Neural cell (in vitro differentiated cells): ENCODE data around the gene LCAT. TPM values are rescaled to one million over a fixed set of nuclear protein-coding genes. Genes with fewer than 3 reads are reported as not detected.

Experiments
- H2AFZ ChIP-seq: fragments of 200-600, 300-800 bp; sonication (generic), shearing (Covaris generic); 2 replicates; pipeline ENCODE4 v1.6.0; 2014; ENCODE audit warnings: low read depth, mild to moderate bottlenecking, antibody characterized with exemption, low read length, moderate library complexity
- H3F3A ChIP-seq: fragments of 200-600 bp; shearing (Covaris generic); 2 replicates; pipeline ENCODE4 v1.6.1; 2016; ENCODE audit warnings: mild to moderate bottlenecking, moderate library complexity, mixed read lengths, antibody characterized with exemption, low read length; ENCODE audit not compliant: insufficient read depth, poor library complexity, severe bottlenecking
- H3K27ac ChIP-seq: fragments of 200-600, 300-800 bp; sonication (generic), shearing (Covaris generic); 2 replicates; pipeline ENCODE4 v1.5.1; 2014; ENCODE audit warnings: mild to moderate bottlenecking, low read length, moderate library complexity
- H3K27me3 ChIP-seq: fragments of 300-800, 200-600 bp; sonication (generic), shearing (Covaris generic); 2 replicates; pipeline ENCODE4 v1.6.0; 2014; ENCODE audit warnings: mild to moderate bottlenecking, low read depth, low read length, moderate library complexity; ENCODE audit not compliant: insufficient read depth
- H3K36me3 ChIP-seq: fragments of 300-800, 200-600 bp; sonication (generic), shearing (Covaris generic); 2 replicates; pipeline ENCODE4 v1.5.1; 2014; ENCODE audit warnings: mild to moderate bottlenecking, antibody characterized with exemption, low read length, moderate library complexity; ENCODE audit not compliant: insufficient read depth
- H3K4me2 ChIP-seq: fragments of 300-800, 200-600 bp; sonication (generic), shearing (Covaris generic); 2 replicates; pipeline ENCODE4 v1.6.0; 2014; ENCODE audit warnings: mild to moderate bottlenecking, low read length
- H3K4me3 ChIP-seq: fragments of 300-800, 200-600 bp; sonication (generic), shearing (Covaris generic); 2 replicates; pipeline ENCODE4 v1.5.1; 2014; ENCODE audit warnings: mild to moderate bottlenecking, low read length, moderate library complexity
- H3K79me2 ChIP-seq: fragments of 200-600 bp; shearing (Covaris generic); replicated peaks from 2 replicates; pipeline ENCODE4 v1.6.0; 2014; ENCODE audit warnings: mild to moderate bottlenecking, low read length, moderate library complexity; ENCODE audit not compliant: insufficient read depth
- H3K9ac ChIP-seq: fragments of 300-800, 200-600 bp; sonication (generic), shearing (Covaris generic); 2 replicates; pipeline ENCODE4 v1.6.1; 2016; ENCODE audit warnings: mild to moderate bottlenecking, low read length, mixed read lengths
- H3K9me2 ChIP-seq: fragments of 200-600 bp; shearing (Covaris generic); 2 replicates; pipeline ENCODE4 v1.6.1; 2016; ENCODE audit warnings: mild to moderate bottlenecking, low read length, mixed read lengths; ENCODE audit not compliant: insufficient read depth
- H3K9me3 ChIP-seq: fragments of 200-600, 300-800 bp; sonication (generic), shearing (Covaris generic); 2 replicates; pipeline ENCODE4 v1.6.1; 2016; ENCODE audit warnings: mild to moderate bottlenecking, mixed run types, low read length, moderate library complexity, mixed read lengths
- H4K20me1 ChIP-seq: fragments of 200-600 bp; shearing (Covaris generic); 2 replicates; pipeline ENCODE4 v1.6.1; 2016; ENCODE audit warnings: mild to moderate bottlenecking, mixed run types; ENCODE audit not compliant: insufficient read depth
- CTCF ChIP-seq: fragments of 450-650 bp; IDR thresholded peaks from 2 replicates; pipeline ENCODE4 v1.5.1; 2014; ENCODE audit warnings: antibody characterized with exemption, mild to moderate bottlenecking, moderate library complexity; ENCODE audit not compliant: poor library complexity, severe bottlenecking
- EP300 ChIP-seq: fragments of 450-650 bp; conservative IDR thresholded peaks from 2 replicates; pipeline ENCODE4 v1.6.1; 2014; ENCODE audit warnings: antibody characterized with exemption, mild to moderate bottlenecking, moderate library complexity; ENCODE audit not compliant: poor library complexity, severe bottlenecking
- EZH2 ChIP-seq: fragments of 200-600, 300-800 bp; shearing (Covaris generic), sonication (generic); IDR thresholded peaks from 2 replicates; pipeline ENCODE4 v1.6.1; 2014; ENCODE audit warnings: antibody characterized with exemption, low read length, borderline replicate concordance, mild to moderate bottlenecking; ENCODE audit not compliant: insufficient read depth, poor library complexity, severe bottlenecking
- MXI1 ChIP-seq: fragments of 450-650 bp; conservative IDR thresholded peaks from 2 replicates; pipeline ENCODE4 v1.6.1; 2014; ENCODE audit warnings: antibody characterized with exemption, mild to moderate bottlenecking; ENCODE audit not compliant: poor library complexity, severe bottlenecking
- POLR2AphosphoS5 ChIP-seq: IDR thresholded peaks from 2 replicates; pipeline ENCODE4 v1.6.1; 2012
- RAD21 ChIP-seq: fragments of 450-650 bp; conservative IDR thresholded peaks from 2 replicates; pipeline ENCODE4 v1.6.1; 2014; ENCODE audit warnings: antibody characterized with exemption, mild to moderate bottlenecking, moderate library complexity
- REST ChIP-seq: IDR thresholded peaks from 2 replicates; pipeline ENCODE4 v1.6.1; 2012; ENCODE audit warnings: borderline replicate concordance
- SMC3 ChIP-seq: fragments of 450-650 bp; conservative IDR thresholded peaks from 2 replicates; pipeline ENCODE4 v1.6.1; 2014; ENCODE audit warnings: antibody characterized with exemption, mild to moderate bottlenecking, moderate library complexity; ENCODE audit not compliant: poor library complexity
- TAF1 ChIP-seq: IDR thresholded peaks from 2 replicates; pipeline ENCODE4 v1.6.1; 2012; ENCODE audit warnings: low read depth
- polyA plus RNA-seq: library from polyadenylated mRNA; depleted of rRNA; stranded (reverse); fragments of >200 nt; gene quantifications from 2 replicates; pipeline ENCODE4 v1.2.3, GENCODE V29; 2014

Gene LCAT
- polyA plus RNA-seq, 1 donor from 2014 or later: 0.32 TPM

GRCh38 chr16:67928147-67928546 lies 15.8 kb downstream of the LCAT start:
- Histone ChIP-seq H3K79me2 (no peaks in the 10 kb centered on the region), H3K4me3 (no peak overlapping the region), H3K9me3 (no peaks in the 10 kb centered on the region), H3K9me2 (no peaks in the 10 kb centered on the region), H3K27ac (no peak overlapping the region), H3K4me2 (no peak overlapping the region), H4K20me1 (no peaks in the 10 kb centered on the region), H3F3A (no peaks in the 10 kb centered on the region), H3K36me3 (no peaks in the 10 kb centered on the region), H2AFZ (no peak overlapping the region), H3K9ac (no peak overlapping the region), H3K27me3 (no peaks in the 10 kb centered on the region)
- no peak for TF ChIP-seq REST
- no peak for TF ChIP-seq TAF1
- TF ChIP-seq EP300: no peak
- TF ChIP-seq SMC3: no peak
- TF ChIP-seq EZH2: no peak
- no peak for TF ChIP-seq MXI1
- no peak for TF ChIP-seq RAD21
- TF ChIP-seq POLR2AphosphoS5: no peak
- TF ChIP-seq CTCF: no peak

GRCh38 chr16:67927131-67927941 lies 16.6 kb downstream of the LCAT start:
- Histone ChIP-seq H3K27me3 (no peaks in the 10 kb centered on the region), H3F3A (no peaks in the 10 kb centered on the region), H4K20me1 (no peaks in the 10 kb centered on the region), H3K36me3 (no peaks in the 10 kb centered on the region), H3K9me3 (no peaks in the 10 kb centered on the region), H2AFZ (no peak overlapping the region), H3K4me3 (no peak overlapping the region), H3K4me2 (no peak overlapping the region), H3K79me2 (no peaks in the 10 kb centered on the region), H3K9ac (no peak overlapping the region), H3K27ac (no peak overlapping the region), H3K9me2 (no peaks in the 10 kb centered on the region)
- TF ChIP-seq TAF1 (no peak), REST (no peak), RAD21 (no peak), SMC3 (no peak), POLR2AphosphoS5 (no peak), MXI1 (no peak), EP300 (no peak), CTCF (no peak), EZH2 (no peak)
